Subcutaneous adipose tissue (tissue), 4 donors: ENCODE results near the gene DLG2. TPM values are rescaled to one million over a fixed set of nuclear protein-coding genes. Genes with fewer than 3 reads are reported as not detected.

ENCODE experiments used
- total RNA-seq, 4 donors: library from RNA; depleted of rRNA; stranded (reverse); fragments of >200 nt; gene quantifications; one replicate each; pipeline ENCODE4 v1.1.0, GENCODE V29; 2016
- TF ChIP-seq, protein P1 (sequence below): fragments of 450-650 bp; IDR thresholded peaks from one replicate; pipeline ENCODE4 v1.5.1; 2016; ENCODE audit warnings: low read depth, mild to moderate bottlenecking, control low read depth, antibody characterized with exemption, moderate library complexity

The DLG2 gene
- total RNA-seq, 4 donors from 2014 or later: 3.6 to 7.0 (median 6.1) TPM

DNA sequence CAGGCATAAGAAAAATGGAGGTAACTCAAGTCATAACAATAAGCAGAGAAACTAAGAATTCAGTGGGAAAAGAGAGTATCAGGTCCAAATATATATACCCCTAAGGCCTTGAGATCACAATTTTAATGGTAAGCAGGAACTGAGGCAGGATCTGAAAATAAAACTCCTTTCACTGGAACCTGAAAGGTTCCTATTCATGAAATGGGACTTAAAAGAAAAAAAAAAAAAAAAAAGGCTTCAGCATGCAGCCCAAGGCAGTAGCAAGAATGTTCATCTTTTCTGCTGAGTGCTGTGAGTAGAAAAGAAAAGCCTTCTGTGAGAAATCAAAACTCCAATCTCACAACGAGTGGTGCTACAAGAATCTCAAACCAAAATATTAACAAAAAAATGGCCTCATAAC, 75.3 kb downstream of the DLG2 start:
- TF ChIP-seq, protein P1, sequence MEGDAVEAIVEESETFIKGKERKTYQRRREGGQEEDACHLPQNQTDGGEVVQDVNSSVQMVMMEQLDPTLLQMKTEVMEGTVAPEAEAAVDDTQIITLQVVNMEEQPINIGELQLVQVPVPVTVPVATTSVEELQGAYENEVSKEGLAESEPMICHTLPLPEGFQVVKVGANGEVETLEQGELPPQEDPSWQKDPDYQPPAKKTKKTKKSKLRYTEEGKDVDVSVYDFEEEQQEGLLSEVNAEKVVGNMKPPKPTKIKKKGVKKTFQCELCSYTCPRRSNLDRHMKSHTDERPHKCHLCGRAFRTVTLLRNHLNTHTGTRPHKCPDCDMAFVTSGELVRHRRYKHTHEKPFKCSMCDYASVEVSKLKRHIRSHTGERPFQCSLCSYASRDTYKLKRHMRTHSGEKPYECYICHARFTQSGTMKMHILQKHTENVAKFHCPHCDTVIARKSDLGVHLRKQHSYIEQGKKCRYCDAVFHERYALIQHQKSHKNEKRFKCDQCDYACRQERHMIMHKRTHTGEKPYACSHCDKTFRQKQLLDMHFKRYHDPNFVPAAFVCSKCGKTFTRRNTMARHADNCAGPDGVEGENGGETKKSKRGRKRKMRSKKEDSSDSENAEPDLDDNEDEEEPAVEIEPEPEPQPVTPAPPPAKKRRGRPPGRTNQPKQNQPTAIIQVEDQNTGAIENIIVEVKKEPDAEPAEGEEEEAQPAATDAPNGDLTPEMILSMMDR: no peak

GRCh38 chr11:85541683-85542082, 85.5 kb downstream of the DLG2 start:
- TF ChIP-seq, protein P1: no peak

DNA sequence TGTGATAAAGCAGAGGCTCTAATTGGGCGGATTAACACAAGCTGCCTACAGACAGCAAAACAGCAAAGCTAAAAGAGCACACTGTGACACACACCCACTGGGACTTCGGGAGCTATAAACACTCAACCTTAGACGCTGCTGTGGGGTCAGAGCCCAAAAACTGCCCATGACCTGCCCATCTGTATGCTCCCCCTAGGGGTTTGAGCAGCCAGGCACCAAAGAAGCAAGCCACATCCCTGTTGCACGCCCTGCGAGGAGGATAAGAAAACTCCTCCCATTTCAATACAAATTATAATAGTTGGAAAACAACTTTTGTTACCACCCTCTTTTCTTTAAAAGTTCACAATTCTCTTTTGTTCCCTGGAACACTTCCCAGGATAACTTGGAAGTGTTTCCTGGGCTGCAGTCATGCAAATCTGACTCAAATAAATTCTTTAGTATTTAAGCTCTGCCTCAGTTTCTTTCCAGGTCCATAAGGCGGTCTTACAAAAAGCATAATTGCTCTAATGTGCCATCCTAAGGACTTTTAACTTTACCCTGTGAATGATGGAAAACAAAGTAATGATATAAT, 86.4 kb downstream of the DLG2 start:
- TF ChIP-seq, protein P1: no peak

- TF ChIP-seq, protein P1: no peak
These were observed 87.0 kb downstream of the DLG2 start for GRCh38 chr11:85540181-85540580.

DNA sequence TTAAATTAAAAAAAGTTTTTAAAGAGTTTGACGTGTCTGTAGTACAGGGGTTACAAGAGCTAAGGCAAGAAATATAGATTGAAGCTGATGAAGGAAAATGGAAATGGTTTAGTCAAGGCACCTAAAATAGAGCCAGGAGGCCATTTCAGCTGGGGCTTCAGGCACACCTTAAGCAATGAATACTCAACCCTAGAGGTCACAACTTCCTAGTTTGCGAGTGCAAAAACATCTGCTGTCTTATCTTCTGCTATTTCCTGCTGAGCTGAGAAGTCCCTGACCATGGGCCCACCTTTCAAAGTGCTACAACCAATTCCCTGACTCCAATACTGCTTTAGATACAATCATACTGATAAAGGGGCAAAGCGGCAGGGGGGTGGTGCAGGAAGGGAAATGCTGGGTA, 87.4 kb downstream of the DLG2 start:
- TF ChIP-seq, protein P1: no peak

- TF ChIP-seq, protein P1: no peak
These were observed 88.0 kb downstream of the DLG2 start for GRCh38 chr11:85539029-85539689.

DNA sequence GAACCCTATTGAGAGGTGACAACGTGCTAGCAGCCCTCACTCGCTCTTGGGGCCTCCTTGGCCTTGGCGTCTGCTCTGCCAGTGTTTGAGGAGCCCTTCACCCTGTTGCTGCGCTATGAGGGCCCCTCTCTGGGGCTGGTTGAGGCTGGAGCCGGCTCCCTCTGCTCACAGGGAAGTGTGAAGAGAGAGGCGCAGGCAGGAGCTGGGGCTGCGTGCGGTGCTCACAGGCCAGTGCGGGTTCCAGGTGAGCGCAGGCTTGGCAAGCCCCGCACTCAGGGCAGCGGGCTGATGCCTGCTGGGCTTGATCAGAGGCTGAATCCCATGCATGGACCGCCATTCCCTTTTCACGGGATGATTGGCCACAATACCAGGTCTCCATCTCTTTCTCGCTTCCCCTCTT, 90.7 kb downstream of the DLG2 start:
- TF ChIP-seq, protein P1: no peak
